H1 (cell line): ENCODE data around the gene TTC23. TPM values are rescaled to one million over a fixed set of nuclear protein-coding genes. Genes with fewer than 3 reads are reported as not detected.

Experiments used
- CBX8 ChIP-seq: fragments of 300-800, 300-1000 bp; sonication (generic); IDR thresholded peaks from 2 replicates; pipeline ENCODE4 v1.7.1; 2016; ENCODE audit warnings: low read depth, low read length, borderline replicate concordance
- EP300 ChIP-seq, 2 experiments: IDR thresholded peaks; 1 replicate in 1 of 2; 2 replicates in 1 of 2; pipeline ENCODE4 v1.6.1; 2011 to 2012; ENCODE audit warnings: low read depth in 2 of 2, low read length in 2 of 2, mild to moderate bottlenecking in 2 of 2, borderline replicate concordance in 1 of 2, inconsistent platforms in 1 of 2, moderate library complexity in 1 of 2
- RBBP5 ChIP-seq: IDR thresholded peaks from 2 replicates; pipeline ENCODE4 v1.7.1; 2012; ENCODE audit warnings: low read depth, mild to moderate bottlenecking, inconsistent platforms, low read length, moderate library complexity, borderline replicate concordance
- SP1 ChIP-seq: IDR thresholded peaks from 2 replicates; pipeline ENCODE4 v1.6.1; 2011; ENCODE audit warnings: low read depth, low read length
- polyA plus RNA-seq, 7 experiments: library from polyadenylated mRNA; depleted of rRNA in 3 of 7; stranded (reverse) in 5 of 7; unstranded in 2 of 7; fragments of >200 nt in 5 of 7; fragments of 200-250 nt in 2 of 7; gene quantifications; 1 replicate in 5 of 7; 2 replicates in 1 of 7; 4 replicates in 1 of 7; pipeline versions ENCODE4 v1.2.1 to v1.2.3, GENCODE V29; 2011 to 2013; ENCODE audit warnings: missing spikeins in 2 of 7, mixed read lengths in 2 of 7
- total RNA-seq: library from RNA; stranded (reverse); fragmentation: NEBNext Ultra II Directional; extraction: Animal tissue kit (Norgen Biotek cat#: 25700); gene quantifications from 2 replicates; pipeline ENCODE4 v1.2.1, GENCODE V29; 2021

The TTC23 gene
- total and polyA plus RNA-seq, 2 of the 8 experiments (the other 6 are each of a cell fraction or from before 2014, with no cell fraction given) = 4.8 to 23.0 TPM

- TF ChIP-seq CBX8 = no peak
- TF ChIP-seq EP300 (IDR thresholded peaks at IDR 0.05; ENCODE audit: borderline replicate concordance in 1 of 2, low read depth in 2 of 2, low read length in 2 of 2) = no peak
- no peak for TF ChIP-seq SP1
- TF ChIP-seq RBBP5 = no peak
Measured at GRCh38 chr15:99096173-99096893, 153.0 kb downstream of the TTC23 start (continued).
